K562 (cell line): ENCODE measurements around the gene CEP170. TPM values are rescaled to one million over a fixed set of nuclear protein-coding genes. Genes with fewer than 3 reads are reported as not detected.
A peak's percentile ranks its signal among the peaks of the same experiment; 100 is the strongest.

Experiments used
- ARHGAP35 ChIP-seq: fragments of 450-650 bp; IDR thresholded peaks from 2 replicates; pipeline ENCODE4 v1.6.1; 2018; ENCODE audit not compliant: partially characterized antibody
- ATF4 ChIP-seq: fragments of 450-650 bp; formaldehyde crosslinking; IDR thresholded peaks from 2 replicates; pipeline ENCODE4 v1.4.0; 2022; ENCODE audit warnings: mild to moderate bottlenecking, moderate library complexity
- CAMTA2 ChIP-seq: fragments of 250-450 bp; sonication (Bioruptor Pico); conservative IDR thresholded peaks from 2 replicates; pipeline ENCODE4 v1.5.1; 2022
- E2F4 ChIP-seq: sonication (generic); formaldehyde crosslinking; IDR thresholded peaks from 2 replicates; pipeline ENCODE4 v1.8.0; 2022; ENCODE audit warnings: mild to moderate bottlenecking, low read depth, missing genetic modification reagents
- FOXK2 ChIP-seq, 2 experiments: fragments of 450-650 bp; IDR thresholded peaks in 1 of 2; conservative IDR thresholded peaks in 1 of 2; 2 replicates each; pipeline ENCODE4 v1.6.1; 2016; ENCODE audit warnings: low read depth in 2 of 2, mild to moderate bottlenecking in 1 of 2
- HDGF ChIP-seq: fragments of 450-650 bp; IDR thresholded peaks from 2 replicates; pipeline ENCODE4 v1.6.1; 2016
- ILF3 ChIP-seq: fragments of 450-650 bp; IDR thresholded peaks from 2 replicates; pipeline ENCODE4 v1.6.1; 2018; ENCODE audit warnings: antibody characterized with exemption, mild to moderate bottlenecking, moderate library complexity, borderline replicate concordance
- KLF13 ChIP-seq: fragments of 450-650 bp; IDR thresholded peaks from 2 replicates; pipeline ENCODE4 v1.6.1; 2016; ENCODE audit warnings: missing genetic modification characterization, low read depth, mild to moderate bottlenecking, missing compliant biosample characterization, moderate library complexity, borderline replicate concordance
- MCM5 ChIP-seq: fragments of 450-650 bp; IDR thresholded peaks from 2 replicates; pipeline ENCODE4 v1.6.1; 2016; ENCODE audit warnings: low read depth
- POLR2AphosphoS2 ChIP-seq: IDR thresholded peaks from 2 replicates; pipeline ENCODE4 v1.6.1; 2012; ENCODE audit warnings: low read length, improper control_type of control experiment
- PRMT5 ChIP-seq: sonication (generic); formaldehyde crosslinking; IDR thresholded peaks from 2 replicates; pipeline ENCODE4 v1.5.0; 2020; ENCODE audit warnings: missing genetic modification reagents
- RBM15 ChIP-seq: fragments of 200-400 bp; formaldehyde crosslinking; IDR thresholded peaks from 2 replicates; pipeline ENCODE4 v1.6.1; 2018; ENCODE audit warnings: mild to moderate bottlenecking, low read length, moderate library complexity; ENCODE audit not compliant: insufficient read depth
- SAFB2 ChIP-seq: fragments of 200-400 bp; formaldehyde crosslinking; IDR thresholded peaks from 2 replicates; pipeline ENCODE4 v1.6.1; 2018; ENCODE audit warnings: borderline replicate concordance, low read length, low read depth, moderate library complexity; ENCODE audit not compliant: severe bottlenecking
- TAF15 ChIP-seq: fragments of 200-400 bp; formaldehyde crosslinking; IDR thresholded peaks from 2 replicates; pipeline ENCODE4 v1.6.1; 2017; ENCODE audit warnings: mild to moderate bottlenecking, low read depth, low read length, moderate library complexity
- TFAM ChIP-seq: fragments of 250-450 bp; sonication (Bioruptor Pico); conservative IDR thresholded peaks from 2 replicates; pipeline ENCODE4 v1.5.0; 2021; ENCODE audit warnings: mild to moderate bottlenecking, moderate library complexity
- VEZF1 ChIP-seq: fragments of 200-800 bp; sonication (Bioruptor generic); IDR thresholded peaks from 2 replicates; pipeline ENCODE4 v1.6.1; 2017; ENCODE audit warnings: missing genetic modification characterization, missing compliant biosample characterization
- WHSC1 ChIP-seq: IDR thresholded peaks from one replicate; pipeline ENCODE4 v1.6.1; 2012; ENCODE audit warnings: low read length, control low read depth, inconsistent platforms
- XRCC3 ChIP-seq: fragments of 450-650 bp; IDR thresholded peaks from 2 replicates; pipeline ENCODE4 v1.6.1; 2017; ENCODE audit warnings: mild to moderate bottlenecking, moderate library complexity
- ZC3H4 ChIP-seq: sonication (generic); formaldehyde crosslinking; IDR thresholded peaks from 2 replicates; pipeline ENCODE4 v1.9.0; 2021; ENCODE audit warnings: missing genetic modification reagents, borderline replicate concordance
- ZNF707 ChIP-seq: fragments of 250-450 bp; sonication (Bioruptor Pico); conservative IDR thresholded peaks from 2 replicates; pipeline ENCODE4 v1.8.0; 2022; ENCODE audit warnings: inconsistent platforms, mild to moderate bottlenecking, moderate library complexity
- ZSCAN29 ChIP-seq: fragments of 450-650 bp; IDR thresholded peaks from 2 replicates; pipeline ENCODE4 v1.6.1; 2017
- polyA plus RNA-seq, 8 experiments: library from polyadenylated mRNA; depleted of rRNA in 4 of 8; stranded (reverse) in 5 of 8; unstranded in 3 of 8; fragments of >200 nt; fragmentation: Nextera tagmentation in 2 of 8; fragmentation: Illumina TruSeq in 1 of 8; extraction: Ambion mirVana in 2 of 8; extraction: Trizol in 1 of 8; gene quantifications; 2 replicates each; pipeline versions ENCODE4 v1.2.1 to v1.2.3, GENCODE V29; 2011 to 2014; ENCODE audit warnings: inconsistent platforms in 1 of 8, missing spikeins in 1 of 8
- total RNA-seq, 7 experiments: library from RNA; depleted of rRNA in 6 of 7; stranded (reverse); fragments of >200 nt in 6 of 7; fragmentation: Illumina TruSeq in 2 of 7; extraction: Trizol in 2 of 7; gene quantifications; 2 replicates each; pipeline versions ENCODE4 v1.2.1 to v1.2.3, GENCODE V29; 2011 to 2021; ENCODE audit warnings: low replicate concordance in 1 of 7
- TF ChIP-seq, protein P1 (sequence below): sonication (generic); formaldehyde crosslinking; IDR thresholded peaks from 2 replicates; pipeline ENCODE4 v1.8.0; 2023; ENCODE audit warnings: mild to moderate bottlenecking, missing genetic modification reagents

CEP170 gene
- total and polyA plus RNA-seq, 9 of the 15 experiments (the other 6 are each of a cell fraction or from before 2014, with no cell fraction given), result 22.6 to 110 (median 68.5) TPM

DNA sequence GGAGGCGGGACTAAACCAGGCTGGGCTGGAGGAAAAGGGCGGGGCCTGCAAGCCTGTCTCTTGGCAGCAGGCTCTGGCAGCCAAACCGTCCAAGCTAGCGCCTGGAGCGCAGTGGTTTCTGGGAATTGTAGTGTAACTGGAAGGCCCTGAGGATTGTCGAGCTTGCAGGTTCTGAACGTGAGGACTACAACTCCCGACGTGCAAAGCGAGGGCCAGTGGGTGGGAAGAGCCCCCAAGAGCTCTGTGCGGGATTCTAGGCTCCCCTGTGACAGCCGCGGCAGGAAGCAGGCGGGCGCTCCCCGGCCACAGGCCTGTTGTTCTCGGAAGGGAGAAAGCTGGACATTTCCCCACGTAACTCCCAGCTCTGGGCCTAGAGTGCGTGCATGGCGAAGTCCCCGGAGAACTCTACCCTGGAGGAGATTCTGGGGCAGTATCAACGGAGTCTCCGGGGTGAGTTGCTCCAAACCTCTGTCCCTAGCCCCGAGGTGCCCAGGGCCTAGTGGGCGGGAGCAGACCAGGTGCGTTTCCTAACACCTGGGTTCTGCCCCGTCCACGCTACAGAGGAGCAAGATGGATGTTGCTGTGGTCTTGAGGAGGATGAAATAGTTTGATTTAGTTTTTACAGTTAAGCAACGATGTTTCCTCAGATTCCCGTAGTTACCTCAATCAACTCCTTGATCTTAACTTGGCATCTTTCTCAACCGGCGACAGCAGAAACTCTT lies 871 bp upstream of the CEP170 start, which contains the start of gene SDCCAG8 (continued):
- no peak for TF ChIP-seq SAFB2
- TF ChIP-seq MCM5, result no peak
- peak; percentile 92 for TF ChIP-seq VEZF1
- TF ChIP-seq FOXK2 (conservative IDR thresholded peaks at IDR 0.05 in 1 of 2, IDR thresholded peaks at IDR 0.05 in 1 of 2; ENCODE audit: low read depth in 2 of 2), result peak; percentile 70 to 76
- no peak for TF ChIP-seq WHSC1
- TF ChIP-seq ARHGAP35, result no peak
- no peak for TF ChIP-seq XRCC3
- TF ChIP-seq ATF4 (CRISPR knock-in tag), result peak; percentile 64; the same call in 1 of the 2 replicates
- 0 out of 2 replicates have a peak, but pooled peaks have one; percentile 49 for TF ChIP-seq E2F4 (CRISPR knock-in tag)
- TF ChIP-seq PRMT5 (CRISPR knock-in tag), result no peak
- no peak for TF ChIP-seq TAF15
- TF ChIP-seq ILF3, result no peak
- TF ChIP-seq CAMTA2 (CRISPR knock-in tag), result no peak
- TF ChIP-seq POLR2AphosphoS2, result peak; percentile 43; the same call in 1 of the 2 replicates
- TF ChIP-seq KLF13 (tag), result 0 out of 2 replicates have a peak, but pooled peaks have one; percentile 51
- TF ChIP-seq TFAM (CRISPR knock-in tag), result no peak
- TF ChIP-seq, protein P1, sequence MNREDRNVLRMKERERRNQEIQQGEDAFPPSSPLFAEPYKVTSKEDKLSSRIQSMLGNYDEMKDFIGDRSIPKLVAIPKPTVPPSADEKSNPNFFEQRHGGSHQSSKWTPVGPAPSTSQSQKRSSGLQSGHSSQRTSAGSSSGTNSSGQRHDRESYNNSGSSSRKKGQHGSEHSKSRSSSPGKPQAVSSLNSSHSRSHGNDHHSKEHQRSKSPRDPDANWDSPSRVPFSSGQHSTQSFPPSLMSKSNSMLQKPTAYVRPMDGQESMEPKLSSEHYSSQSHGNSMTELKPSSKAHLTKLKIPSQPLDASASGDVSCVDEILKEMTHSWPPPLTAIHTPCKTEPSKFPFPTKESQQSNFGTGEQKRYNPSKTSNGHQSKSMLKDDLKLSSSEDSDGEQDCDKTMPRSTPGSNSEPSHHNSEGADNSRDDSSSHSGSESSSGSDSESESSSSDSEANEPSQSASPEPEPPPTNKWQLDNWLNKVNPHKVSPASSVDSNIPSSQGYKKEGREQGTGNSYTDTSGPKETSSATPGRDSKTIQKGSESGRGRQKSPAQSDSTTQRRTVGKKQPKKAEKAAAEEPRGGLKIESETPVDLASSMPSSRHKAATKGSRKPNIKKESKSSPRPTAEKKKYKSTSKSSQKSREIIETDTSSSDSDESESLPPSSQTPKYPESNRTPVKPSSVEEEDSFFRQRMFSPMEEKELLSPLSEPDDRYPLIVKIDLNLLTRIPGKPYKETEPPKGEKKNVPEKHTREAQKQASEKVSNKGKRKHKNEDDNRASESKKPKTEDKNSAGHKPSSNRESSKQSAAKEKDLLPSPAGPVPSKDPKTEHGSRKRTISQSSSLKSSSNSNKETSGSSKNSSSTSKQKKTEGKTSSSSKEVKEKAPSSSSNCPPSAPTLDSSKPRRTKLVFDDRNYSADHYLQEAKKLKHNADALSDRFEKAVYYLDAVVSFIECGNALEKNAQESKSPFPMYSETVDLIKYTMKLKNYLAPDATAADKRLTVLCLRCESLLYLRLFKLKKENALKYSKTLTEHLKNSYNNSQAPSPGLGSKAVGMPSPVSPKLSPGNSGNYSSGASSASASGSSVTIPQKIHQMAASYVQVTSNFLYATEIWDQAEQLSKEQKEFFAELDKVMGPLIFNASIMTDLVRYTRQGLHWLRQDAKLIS (CRISPR knock-in tag), result no peak
- TF ChIP-seq RBM15, result no peak
- no peak for TF ChIP-seq HDGF
- TF ChIP-seq ZSCAN29, result no peak
- 0 out of 2 replicates have a peak, but pooled peaks have one; percentile 14 for TF ChIP-seq ZNF707
- TF ChIP-seq ZC3H4 (CRISPR knock-in tag), result no peak; the same call in 1 of the 2 replicates
